ENCODE measurements around the gene ZNF264. TPM values are rescaled to one million over a fixed set of nuclear protein-coding genes. Genes with fewer than 3 reads are reported as not detected.
"Not testable (repeated sequence)": the region's sequence is repeated elsewhere in the genome, so short reads cannot be mapped to it uniquely, and the experiment has no call there.

Gene ZNF264
- total RNA-seq, 2 experiments from 2014 or later: 50.7 to 55.9 TPM

DNA sequence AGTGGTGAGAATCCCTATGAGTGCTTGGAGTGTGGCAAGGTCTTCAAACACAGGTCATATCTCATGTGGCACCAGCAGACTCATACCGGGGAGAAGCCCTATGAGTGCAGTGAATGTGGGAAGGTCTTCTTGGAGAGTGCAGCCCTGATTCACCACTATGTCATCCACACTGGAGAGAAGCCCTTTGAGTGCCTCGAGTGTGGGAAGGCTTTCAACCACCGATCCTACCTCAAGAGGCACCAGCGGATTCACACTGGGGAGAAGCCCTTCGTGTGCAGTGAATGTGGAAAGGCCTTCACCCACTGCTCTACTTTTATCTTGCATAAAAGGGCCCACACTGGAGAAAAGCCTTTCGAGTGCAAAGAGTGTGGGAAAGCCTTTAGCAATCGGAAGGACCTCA is 20.8 kb downstream of the ZNF264 start:
- POLR2A ChIA-PET: no interaction called here
- Mint-ChIP-seq H3K36me3 (peaks cover 79% of the 10 kb centered on the region), H3K4me1 (no peaks in the 10 kb centered on the region), H3K27ac (no peak overlapping the region), H3K4me3 (no peak overlapping the region), H3K27me3 (no peaks in the 10 kb centered on the region), H3K9me3 (peaks cover 25% of the 10 kb centered on the region)
- ATAC-seq (ENCODE audit: low read depth) (no peak), DNase-seq (no peak)

DNA sequence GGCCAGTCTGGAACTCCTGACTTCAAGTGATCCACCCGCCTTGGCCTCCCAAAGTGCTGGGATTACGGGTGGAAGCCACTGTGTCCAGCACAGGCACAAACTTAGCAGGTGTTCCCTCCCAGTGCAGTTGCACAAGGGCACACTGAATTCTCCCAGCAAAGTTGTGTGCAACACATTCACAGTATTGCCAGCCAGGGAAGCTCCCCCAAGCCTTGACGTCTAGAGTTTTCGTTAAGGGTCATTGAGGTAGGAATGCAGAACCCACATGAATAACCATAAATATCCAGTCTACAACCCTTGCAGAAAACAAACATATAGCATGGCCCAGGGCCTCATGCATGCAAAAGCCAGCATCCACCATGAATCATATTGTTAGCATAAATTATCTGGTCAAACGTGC is 36.2 kb downstream of the ZNF264 start:
- peaks cover 8% of the 10 kb centered on the region for H3K36me3 Mint-ChIP-seq
- no peak for ATAC-seq (ENCODE audit: low read depth)

DNA sequence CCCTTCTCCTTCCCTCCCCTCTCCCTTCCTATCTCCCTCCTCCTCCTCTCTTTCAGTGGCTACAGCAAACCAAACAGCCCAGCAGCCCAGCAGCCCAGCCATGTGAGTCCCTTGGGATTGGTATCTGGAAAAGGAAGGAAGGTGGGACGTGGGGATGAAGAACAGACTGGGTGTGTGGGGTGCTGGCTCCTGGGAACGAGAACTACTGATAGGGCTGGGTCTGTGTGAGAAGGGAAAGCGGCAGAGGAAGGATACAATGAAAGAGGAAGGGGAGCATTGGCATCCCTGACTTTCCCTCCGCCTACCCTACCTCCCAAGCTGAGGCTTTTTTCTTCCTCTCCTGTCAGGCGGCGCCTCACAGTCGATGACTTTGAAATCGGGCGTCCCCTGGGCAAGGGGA is 40.4 kb downstream of the ZNF264 start:
- no peak for ATAC-seq (ENCODE audit: low read depth)
- peaks cover 8% of the 10 kb centered on the region for H3K9me3 Mint-ChIP-seq
- POLR2A ChIA-PET: no interaction called here
- H3K27ac Mint-ChIP-seq: no peak overlapping the region
- H3K27me3 Mint-ChIP-seq: no peaks in the 10 kb centered on the region
- DNase-seq: no peak
- H3K36me3 Mint-ChIP-seq: peaks cover 6% of the 10 kb centered on the region
- no peak overlapping the region for H3K4me3 Mint-ChIP-seq
- no peaks in the 10 kb centered on the region for H3K4me1 Mint-ChIP-seq

More for the DNA sequence above, 36.2 kb downstream of the ZNF264 start:
- Mint-ChIP-seq H3K4me1 (no peaks in the 10 kb centered on the region), H3K9me3 (peaks cover 15% of the 10 kb centered on the region), H3K27ac (no peak overlapping the region), H3K4me3 (no peak overlapping the region), H3K27me3 (no peaks in the 10 kb centered on the region)
- DNase-seq: no peak
- POLR2A ChIA-PET: no interaction called here

DNA sequence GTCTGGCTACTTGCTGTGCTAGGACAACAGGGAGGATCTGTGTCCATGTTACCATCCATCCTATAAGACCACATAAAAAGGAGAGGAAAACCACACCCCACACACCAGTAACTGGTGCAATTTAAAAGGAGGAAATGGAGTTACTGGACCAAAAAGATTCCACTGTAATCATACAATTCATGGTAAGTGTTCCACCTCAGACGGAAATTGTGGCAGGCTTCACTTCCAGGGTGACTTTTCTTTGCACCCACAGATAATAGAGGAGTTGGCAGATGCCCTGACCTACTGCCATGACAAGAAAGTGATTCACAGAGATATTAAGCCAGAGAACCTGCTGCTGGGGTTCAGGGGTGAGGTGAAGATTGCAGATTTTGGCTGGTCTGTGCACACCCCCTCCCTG is 41.9 kb downstream of the ZNF264 start:
- H3K27me3 Mint-ChIP-seq: no peaks in the 10 kb centered on the region
- POLR2A ChIA-PET: no interaction called here
- H3K9me3 Mint-ChIP-seq: peaks cover 6% of the 10 kb centered on the region
- DNase-seq (no peak), ATAC-seq (ENCODE audit: low read depth) (no peak)
- peaks cover 5% of the 10 kb centered on the region for H3K36me3 Mint-ChIP-seq
- no peak overlapping the region for H3K27ac Mint-ChIP-seq
- no peak overlapping the region for H3K4me3 Mint-ChIP-seq
- H3K4me1 Mint-ChIP-seq: no peaks in the 10 kb centered on the region

DNA sequence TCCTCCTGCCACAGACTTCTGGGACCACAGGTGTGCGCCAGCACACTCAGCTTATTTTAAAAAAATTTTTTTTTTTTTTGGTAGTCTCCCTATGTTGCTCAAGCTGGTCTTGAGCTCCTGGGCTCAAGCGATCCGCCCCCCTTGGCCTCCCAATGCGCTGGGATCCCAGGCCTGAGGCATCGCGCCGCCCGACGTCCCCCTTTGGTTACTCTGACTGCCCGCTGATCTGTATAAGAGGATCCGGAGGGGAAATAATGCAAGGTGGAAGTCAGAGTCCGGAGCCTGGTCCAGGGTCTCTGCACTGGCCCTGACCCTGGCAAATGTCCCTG is 48.6 kb downstream of the ZNF264 start:
- POLR2A ChIA-PET: interaction anchor here (0.7 to 1.5 kb wide), 4 partner anchors 16 to 691 kb away, joined by 3 to 5 read pairs (median 4); partner anchors contain the start of gene ZNF264
- ATAC-seq (ENCODE audit: low read depth) (no peak), DNase-seq (no peak)
- H3K4me1 Mint-ChIP-seq: peaks cover 21% of the 10 kb centered on the region
- H3K36me3 Mint-ChIP-seq: peaks cover 11% of the 10 kb centered on the region
- peaks cover 1% of the 10 kb centered on the region for H3K9me3 Mint-ChIP-seq
- H3K4me3 Mint-ChIP-seq: peak overlapping the region; percentile 88
- peak overlapping the region; percentile 96 for H3K27ac Mint-ChIP-seq
- no peaks in the 10 kb centered on the region for H3K27me3 Mint-ChIP-seq

DNA sequence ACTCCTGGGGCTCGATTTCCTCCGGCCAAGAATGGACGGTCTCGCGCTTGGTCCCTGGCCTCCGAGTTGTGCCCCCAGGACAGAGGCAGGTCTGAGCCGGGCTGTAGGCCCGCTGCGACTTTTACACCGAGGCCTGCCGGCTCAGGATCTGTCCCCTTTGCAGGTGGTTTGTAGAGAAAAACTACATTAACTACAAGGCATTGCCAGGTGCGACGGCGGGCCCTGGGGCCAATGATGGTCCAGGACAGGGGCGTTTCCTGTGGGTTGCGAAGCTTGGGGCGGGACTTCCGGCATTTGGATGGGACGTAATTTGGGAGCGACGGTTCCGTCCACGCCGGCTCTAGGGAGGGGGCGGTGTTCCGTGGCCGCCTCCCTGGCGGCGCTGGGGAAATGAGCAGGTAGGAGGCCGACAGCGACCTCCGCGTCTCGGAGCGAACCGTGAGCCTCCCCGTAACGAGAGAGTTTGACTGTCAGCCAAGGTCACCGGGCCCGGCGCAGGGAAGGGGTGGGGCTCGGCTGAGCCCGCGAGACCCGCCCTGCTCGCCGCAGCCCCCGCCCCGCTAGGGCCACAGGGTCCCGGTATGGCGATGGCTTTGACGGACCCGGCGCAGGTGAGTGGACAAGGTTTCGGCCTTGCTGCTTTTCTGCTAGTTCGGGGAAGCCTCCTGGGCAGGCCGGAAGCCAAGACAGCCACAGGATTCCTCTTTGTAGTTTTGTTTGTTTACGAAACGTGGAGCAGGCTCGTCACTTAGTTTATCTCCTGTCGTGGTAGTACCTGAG is 49.2 kb downstream of the ZNF264 start, which contains the start of gene ZNF805:
Gene ZNF805 (plus strand): TSS at position 322 of the 780 bp plus-strand sequence. CDS start 260 bp downstream, at position 582.
- POLR2A ChIA-PET: interaction anchor here (0.7 to 1.5 kb wide), 8 partner anchors 17 to 1039 kb away, joined by 3 to 5 read pairs (median 4); partner anchors contain the start of genes ZNF264 and ZNF304
- Mint-ChIP-seq H3K27ac (peak within 1 kb of the TSS; percentile 96), H3K27me3 (no peaks in the 10 kb centered on the region), H3K4me1 (peaks cover 21% of the 10 kb centered on the region), H3K9me3 (peaks cover 1% of the 10 kb centered on the region), H3K4me3 (peak within 1 kb of the TSS; percentile 88), H3K36me3 (peaks cover 15% of the 10 kb centered on the region)
- peak; percentile 92 for DNase-seq
- ATAC-seq (ENCODE audit: low read depth): peak; percentile 92

DNA sequence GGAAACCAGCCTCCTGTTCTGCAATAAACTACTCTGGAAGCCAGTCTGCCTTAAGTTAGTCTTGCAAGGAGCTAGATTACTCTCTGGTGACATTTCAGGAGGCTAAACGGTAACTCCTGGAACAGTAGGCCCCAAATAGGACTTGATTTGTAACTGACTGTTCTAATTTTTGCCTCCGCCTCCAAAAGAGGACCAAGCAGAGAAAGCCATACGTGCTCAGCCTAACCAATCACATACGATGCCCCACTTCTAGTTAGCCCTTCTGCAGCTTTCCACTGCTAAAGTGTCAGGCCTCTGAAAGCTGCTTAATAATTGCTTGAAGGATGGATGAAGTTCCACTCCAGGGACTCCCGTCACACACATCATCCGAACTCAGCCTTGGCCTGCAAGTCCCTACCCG is 49.9 kb downstream of the ZNF264 start:
- H3K9me3 Mint-ChIP-seq: peaks cover 1% of the 10 kb centered on the region
- peak overlapping the region; percentile 88 for H3K4me3 Mint-ChIP-seq
- peaks cover 21% of the 10 kb centered on the region for H3K4me1 Mint-ChIP-seq
- POLR2A ChIA-PET: interaction anchor here (1.1 to 1.2 kb wide), 2 partner anchors 122 to 927 kb away, joined by 3 to 4 read pairs; no protein-coding TSS in a partner anchor
- peaks cover 18% of the 10 kb centered on the region for H3K36me3 Mint-ChIP-seq
- ATAC-seq (ENCODE audit: low read depth) (no peak), DNase-seq (no peak)
- no peaks in the 10 kb centered on the region for H3K27me3 Mint-ChIP-seq
- H3K27ac Mint-ChIP-seq: peak overlapping the region; percentile 96

DNA sequence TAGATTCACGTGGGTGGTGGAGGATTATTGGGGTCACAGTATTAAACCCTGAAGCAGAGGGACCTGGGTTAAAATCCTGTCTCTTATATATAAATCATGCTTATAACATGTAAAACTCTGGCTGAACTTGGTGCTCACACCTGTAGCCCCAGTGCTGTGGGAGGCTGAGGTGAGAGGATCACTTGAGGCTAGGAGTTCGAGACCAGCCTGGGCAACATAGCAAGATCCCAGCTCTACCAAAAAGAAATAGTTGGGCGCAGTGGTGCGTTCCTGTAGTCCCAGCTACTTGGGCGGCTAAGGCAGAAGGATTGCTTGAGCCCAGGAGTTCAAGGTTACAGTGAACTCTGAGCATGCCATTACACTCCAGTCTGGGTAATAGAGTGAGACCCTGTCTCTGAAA is 51.5 kb downstream of the ZNF264 start:
- H3K4me3 Mint-ChIP-seq: no peak overlapping the region
- H3K27me3 Mint-ChIP-seq: no peaks in the 10 kb centered on the region
- peaks cover 21% of the 10 kb centered on the region for H3K4me1 Mint-ChIP-seq
- DNase-seq (no peak), ATAC-seq (ENCODE audit: low read depth) (no peak)
- H3K36me3 Mint-ChIP-seq: peaks cover 24% of the 10 kb centered on the region
- POLR2A ChIA-PET: no interaction called here
- H3K27ac Mint-ChIP-seq: no peak overlapping the region
- no peaks in the 10 kb centered on the region for H3K9me3 Mint-ChIP-seq

DNA sequence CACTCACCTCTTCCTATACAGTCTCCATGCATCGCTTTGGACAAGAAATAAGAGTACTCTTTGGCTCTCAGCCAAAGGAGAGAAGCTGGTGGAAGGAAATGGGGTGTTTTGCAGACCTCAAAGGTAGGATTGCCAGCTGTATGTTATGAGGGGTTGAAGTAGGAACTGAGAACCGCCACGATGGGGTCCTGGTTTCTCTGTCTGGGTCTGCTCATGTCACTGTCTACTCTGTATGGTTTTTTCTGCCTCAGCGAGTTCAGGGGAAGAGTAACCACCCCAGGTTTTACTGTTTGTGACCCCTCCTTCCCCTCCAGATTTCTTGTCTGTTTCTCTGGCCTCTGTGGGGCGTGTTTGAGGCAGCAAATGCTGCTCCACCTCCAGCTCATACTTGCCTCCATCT is 53.2 kb downstream of the ZNF264 start:
- Mint-ChIP-seq H3K27me3 (no peaks in the 10 kb centered on the region), H3K4me3 (no peak overlapping the region), H3K27ac (no peak overlapping the region), H3K36me3 (peaks cover 33% of the 10 kb centered on the region), H3K4me1 (peaks cover 21% of the 10 kb centered on the region), H3K9me3 (no peaks in the 10 kb centered on the region)
- DNase-seq (no peak), ATAC-seq (ENCODE audit: low read depth) (no peak)
- POLR2A ChIA-PET: no interaction called here

DNA sequence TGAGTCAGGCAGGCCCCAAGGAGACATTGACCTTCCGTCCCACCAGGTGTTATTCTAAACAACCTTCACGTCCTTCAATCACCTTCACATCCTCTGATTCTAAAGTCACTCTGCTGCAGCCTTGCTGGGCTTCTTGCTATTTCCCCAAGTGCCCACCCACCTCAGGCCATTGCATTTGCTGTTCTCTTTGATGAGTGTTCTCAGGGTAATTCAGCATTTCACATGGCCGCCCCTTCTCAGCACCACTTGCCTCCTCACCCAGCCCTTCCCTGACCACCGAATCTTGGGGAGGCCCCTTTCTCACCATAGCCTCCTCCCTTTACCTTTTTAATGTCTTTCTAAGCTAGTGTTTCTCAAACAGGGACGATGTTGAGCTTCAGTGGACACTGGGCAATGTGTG is 53.8 kb downstream of the ZNF264 start:
- peaks cover 35% of the 10 kb centered on the region for H3K36me3 Mint-ChIP-seq
- POLR2A ChIA-PET: interaction anchor here (0.5 to 0.7 kb wide), 2 partner anchors 35 to 1054 kb away, joined by 4 read pairs; partner anchors contain the start of gene ZNF460
- DNase-seq (no peak), ATAC-seq (ENCODE audit: low read depth) (no peak)
- no peaks in the 10 kb centered on the region for H3K27me3 Mint-ChIP-seq
- no peak overlapping the region for H3K4me3 Mint-ChIP-seq
- H3K27ac Mint-ChIP-seq: no peak overlapping the region
- no peaks in the 10 kb centered on the region for H3K9me3 Mint-ChIP-seq
- peaks cover 19% of the 10 kb centered on the region for H3K4me1 Mint-ChIP-seq

DNA sequence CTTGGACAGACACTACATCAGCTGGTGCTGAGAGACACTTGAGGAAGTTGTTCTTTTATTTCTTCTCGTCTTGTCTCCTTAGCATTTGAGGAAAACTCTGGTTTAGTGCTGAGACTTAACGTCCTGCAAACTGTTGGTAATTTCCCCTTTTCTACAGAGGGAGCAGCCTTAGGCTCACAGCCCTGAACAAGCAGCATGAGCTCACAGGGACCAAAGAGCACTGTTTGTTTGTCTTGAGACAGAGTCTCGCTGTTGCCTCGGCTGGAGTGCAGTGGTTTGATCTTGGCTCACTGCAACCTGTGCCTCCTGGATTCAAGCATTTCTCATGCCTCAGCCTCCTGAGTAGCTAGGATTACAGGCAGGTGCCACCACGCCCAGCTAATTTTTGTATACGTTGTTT is 54.7 kb downstream of the ZNF264 start:
- H3K9me3 Mint-ChIP-seq: peaks cover 4% of the 10 kb centered on the region
- POLR2A ChIA-PET: no interaction called here
- H3K36me3 Mint-ChIP-seq: peaks cover 42% of the 10 kb centered on the region
- H3K4me3 Mint-ChIP-seq: no peak overlapping the region
- H3K27ac Mint-ChIP-seq: no peak overlapping the region
- no peak for ATAC-seq (ENCODE audit: low read depth)
- H3K27me3 Mint-ChIP-seq: no peaks in the 10 kb centered on the region
- DNase-seq: no peak
- H3K4me1 Mint-ChIP-seq: peaks cover 17% of the 10 kb centered on the region

DNA sequence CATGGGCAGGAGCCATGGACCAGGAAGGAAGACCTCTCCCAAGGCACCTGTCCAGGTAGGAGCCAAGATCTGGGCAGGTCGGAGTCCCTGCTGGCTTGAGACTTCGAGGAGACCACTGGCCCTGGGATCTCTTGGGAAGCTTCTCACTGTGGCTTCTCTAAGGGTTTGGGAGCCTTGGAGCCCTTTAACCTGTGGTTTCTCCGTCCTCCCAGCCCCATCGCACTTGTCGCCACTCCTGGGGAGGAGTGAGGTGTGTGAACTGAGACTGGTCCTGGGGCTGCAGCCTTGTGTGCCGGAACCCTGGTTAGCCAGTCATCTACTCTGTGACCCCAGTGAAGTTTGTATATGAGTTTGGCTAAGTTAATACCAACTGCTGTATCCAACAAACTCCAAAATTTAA is 57.3 kb downstream of the ZNF264 start:
- POLR2A ChIA-PET: no interaction called here
- no peak for ATAC-seq (ENCODE audit: low read depth)
- H3K9me3 Mint-ChIP-seq: peaks cover 13% of the 10 kb centered on the region
- no peaks in the 10 kb centered on the region for H3K4me1 Mint-ChIP-seq
- peaks cover 68% of the 10 kb centered on the region for H3K36me3 Mint-ChIP-seq
- DNase-seq: no peak
- no peak overlapping the region for H3K4me3 Mint-ChIP-seq
- H3K27me3 Mint-ChIP-seq: no peaks in the 10 kb centered on the region
- H3K27ac Mint-ChIP-seq: no peak overlapping the region

DNA sequence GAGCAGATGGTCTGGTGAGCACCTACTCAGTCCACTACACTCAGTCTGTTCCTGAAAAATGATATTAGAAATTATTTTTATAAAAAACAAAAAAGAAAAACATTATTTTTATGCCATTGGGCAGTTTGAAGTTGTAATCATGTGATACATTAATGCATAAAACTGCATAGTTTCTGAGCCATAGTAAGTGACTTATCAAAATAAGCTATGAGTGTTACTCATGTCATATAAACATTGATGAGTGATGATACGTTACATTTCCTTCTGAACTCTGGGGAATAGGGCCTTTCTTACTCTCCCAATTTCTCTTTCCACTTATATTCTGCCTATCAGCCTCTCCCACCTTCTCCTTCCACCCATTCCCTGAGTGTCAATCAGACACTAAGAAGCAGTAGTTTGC is 58.0 kb downstream of the ZNF264 start:
- peaks cover 72% of the 10 kb centered on the region for H3K36me3 Mint-ChIP-seq
- POLR2A ChIA-PET: no interaction called here
- no peaks in the 10 kb centered on the region for H3K4me1 Mint-ChIP-seq
- ATAC-seq (ENCODE audit: low read depth) (no peak), DNase-seq (no peak)
- H3K9me3 Mint-ChIP-seq: peaks cover 13% of the 10 kb centered on the region
- no peak overlapping the region for H3K4me3 Mint-ChIP-seq
- no peak overlapping the region for H3K27ac Mint-ChIP-seq
- no peaks in the 10 kb centered on the region for H3K27me3 Mint-ChIP-seq

DNA sequence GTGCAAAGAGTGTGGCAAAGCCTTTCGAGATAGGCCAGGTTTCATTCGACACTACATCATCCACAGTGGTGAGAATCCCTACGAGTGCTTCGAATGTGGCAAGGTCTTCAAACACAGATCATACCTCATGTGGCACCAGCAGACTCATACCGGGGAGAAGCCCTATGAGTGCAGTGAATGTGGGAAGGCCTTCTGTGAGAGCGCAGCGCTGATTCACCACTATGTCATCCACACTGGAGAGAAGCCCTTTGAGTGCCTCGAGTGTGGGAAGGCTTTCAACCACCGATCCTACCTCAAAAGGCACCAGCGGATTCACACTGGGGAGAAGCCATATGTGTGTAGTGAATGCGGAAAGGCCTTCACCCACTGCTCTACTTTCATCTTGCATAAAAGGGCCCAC is 62.5 kb downstream of the ZNF264 start:
- H3K4me1 Mint-ChIP-seq; H3K27me3 Mint-ChIP-seq; H3K4me3 Mint-ChIP-seq; H3K27ac Mint-ChIP-seq; POLR2A ChIA-PET; ATAC-seq (ENCODE audit: low read depth); DNase-seq: not testable (repeated sequence)
- Mint-ChIP-seq H3K36me3 (peaks cover 77% of the 10 kb centered on the region), H3K9me3 (peaks cover 15% of the 10 kb centered on the region)
